ENCODE data around the gene FXN.
"Not testable (repeated sequence)": the region's sequence is repeated elsewhere in the genome, so short reads cannot be mapped to it uniquely, and the experiment has no call there.

Gene FXN

DNA sequence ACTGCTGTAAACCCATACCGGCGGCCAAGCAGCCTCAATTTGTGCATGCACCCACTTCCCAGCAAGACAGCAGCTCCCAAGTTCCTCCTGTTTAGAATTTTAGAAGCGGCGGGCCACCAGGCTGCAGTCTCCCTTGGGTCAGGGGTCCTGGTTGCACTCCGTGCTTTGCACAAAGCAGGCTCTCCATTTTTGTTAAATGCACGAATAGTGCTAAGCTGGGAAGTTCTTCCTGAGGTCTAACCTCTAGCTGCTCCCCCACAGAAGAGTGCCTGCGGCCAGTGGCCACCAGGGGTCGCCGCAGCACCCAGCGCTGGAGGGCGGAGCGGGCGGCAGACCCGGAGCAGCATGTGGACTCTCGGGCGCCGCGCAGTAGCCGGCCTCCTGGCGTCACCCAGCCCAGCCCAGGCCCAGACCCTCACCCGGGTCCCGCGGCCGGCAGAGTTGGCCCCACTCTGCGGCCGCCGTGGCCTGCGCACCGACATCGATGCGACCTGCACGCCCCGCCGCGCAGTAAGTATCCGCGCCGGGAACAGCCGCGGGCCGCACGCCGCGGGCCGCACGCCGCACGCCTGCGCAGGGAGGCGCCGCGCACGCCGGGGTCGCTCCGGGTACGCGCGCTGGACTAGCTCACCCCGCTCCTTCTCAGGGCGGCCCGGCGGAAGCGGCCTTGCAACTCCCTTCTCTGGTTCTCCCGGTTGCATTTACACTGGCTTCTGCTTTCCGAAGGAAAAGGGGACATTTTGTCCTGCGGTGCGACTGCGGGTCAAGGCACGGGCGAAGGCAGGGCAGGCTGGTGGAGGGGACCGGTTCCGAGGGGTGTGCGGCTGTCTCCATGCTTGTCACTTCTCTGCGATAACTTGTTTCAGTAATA, at the start of gene FXN:
FXN (plus strand) TSS at position 315 of the 871 bp plus-strand sequence; CDS start at position 346, 31 bp downstream.
- DNase-seq (ENCODE audit: low read depth in 4 of 4, low spot score in 1 of 4): peak; percentile 70 to 80 (median 74)

DNA sequence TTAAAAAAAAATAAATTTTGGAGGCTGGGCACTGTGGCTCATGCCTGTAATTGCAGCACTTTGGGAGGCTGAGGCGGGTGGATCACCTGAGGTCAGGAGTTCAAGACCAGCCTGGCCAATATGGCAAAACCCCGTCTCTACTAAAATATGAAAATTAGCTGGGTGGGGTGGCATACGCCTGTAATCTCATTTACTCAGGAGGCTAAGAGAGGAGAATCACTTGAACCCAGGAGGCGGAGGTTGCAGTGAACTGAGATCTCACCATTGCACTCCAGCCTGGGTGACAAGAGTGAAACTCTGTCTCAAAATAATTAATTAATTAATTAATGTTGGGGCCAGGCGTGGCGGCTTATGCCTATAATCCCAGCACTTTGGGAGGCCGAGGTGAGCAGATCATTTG, 48.6 kb upstream of the FXN start:
- not testable (repeated sequence) for DNase-seq (ENCODE audit: low read depth in 4 of 4, low spot score in 1 of 4)

- no peak for DNase-seq (ENCODE audit: low read depth in 4 of 4, low spot score in 1 of 4)
These were observed 44.1 kb upstream of the FXN start for GRCh38 chr9:68991457-68991856.

DNA sequence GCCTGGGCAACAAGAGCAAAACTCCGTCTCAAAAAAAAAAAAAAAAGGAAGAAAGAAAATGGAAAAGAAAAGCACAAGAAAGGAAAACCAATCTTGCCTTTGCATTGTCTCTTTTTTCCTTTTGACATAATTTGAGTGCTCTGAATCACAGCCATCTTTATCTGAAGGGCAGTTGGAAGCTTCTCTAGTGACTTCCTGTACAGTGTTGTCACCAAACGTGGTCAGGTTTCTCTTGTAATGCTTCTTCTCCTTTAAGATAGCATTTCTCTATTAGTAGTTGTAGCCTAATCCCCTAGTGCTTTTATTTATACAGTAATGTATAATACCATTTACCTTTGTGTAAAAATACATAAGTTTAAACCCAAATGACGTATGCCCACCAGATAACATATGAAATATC, 39.8 kb upstream of the FXN start:
- DNase-seq (ENCODE audit: low read depth in 4 of 4, low spot score in 1 of 4): no peak

DNA sequence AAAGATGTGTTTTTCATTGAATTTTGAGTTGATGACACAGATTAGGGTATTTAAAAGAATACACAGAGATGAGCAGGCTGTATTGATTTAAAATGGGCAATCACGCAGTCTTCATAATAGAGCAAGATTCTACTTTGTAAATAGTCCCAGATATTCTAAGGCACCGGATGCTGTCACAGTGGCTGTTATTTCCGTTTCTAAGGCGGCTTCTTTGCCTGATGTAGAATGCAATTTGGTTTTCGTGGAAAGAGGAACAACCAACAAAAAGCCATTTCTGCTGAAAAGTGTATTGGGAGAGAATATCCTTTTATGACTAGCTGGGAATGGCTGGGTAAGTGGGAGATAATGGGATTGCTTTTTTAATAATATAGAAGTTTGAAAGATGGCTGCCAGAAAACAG, 39.1 kb upstream of the FXN start:
- DNase-seq (ENCODE audit: low read depth in 4 of 4, low spot score in 1 of 4): no peak

GRCh38 chr9:68997666-68998065, 37.9 kb upstream of the FXN start:
- DNase-seq (ENCODE audit: low read depth in 4 of 4, low spot score in 1 of 4): no peak

DNA sequence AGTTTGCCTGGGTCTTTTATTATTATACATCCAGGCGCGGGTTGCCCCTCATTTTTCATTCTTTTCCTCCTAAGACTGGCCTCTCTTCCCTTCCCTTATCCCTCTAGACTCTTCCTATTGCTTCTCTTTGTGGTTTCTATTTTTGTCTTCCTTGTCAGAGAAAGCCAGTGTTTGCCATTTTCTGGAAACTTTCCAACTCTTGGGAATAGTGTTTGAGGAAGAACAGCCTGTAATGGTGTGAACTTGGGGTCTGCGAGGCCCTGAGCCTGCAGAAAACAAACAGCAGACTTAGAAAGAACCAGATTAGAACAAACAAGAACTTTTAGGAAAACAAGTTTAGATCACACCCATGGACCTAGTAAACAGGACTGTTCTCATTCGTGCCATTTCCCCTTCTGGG, 37.2 kb upstream of the FXN start:
- no peak for DNase-seq (ENCODE audit: low read depth in 4 of 4, low spot score in 1 of 4)

DNA sequence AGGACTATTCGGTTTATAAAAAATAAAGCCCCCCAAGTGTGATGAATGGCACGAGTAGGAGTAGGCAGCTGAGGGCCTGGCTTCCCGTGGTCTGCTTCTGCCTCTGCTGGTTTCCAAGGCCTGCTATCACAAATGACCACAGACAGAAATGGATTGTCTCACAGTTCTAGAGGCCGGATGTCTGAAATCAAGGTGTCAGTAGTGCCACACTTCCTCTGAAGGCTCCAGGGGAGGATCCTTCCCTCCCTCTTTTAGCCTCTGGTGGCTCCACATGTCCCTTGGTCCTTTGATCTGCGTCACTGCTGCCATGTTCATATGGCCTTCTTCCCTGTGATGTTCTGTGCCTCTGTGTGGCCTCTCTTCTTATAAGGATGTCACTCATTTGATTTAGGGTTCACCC, 36.7 kb upstream of the FXN start:
- DNase-seq (ENCODE audit: low read depth in 4 of 4, low spot score in 1 of 4): no peak

DNA sequence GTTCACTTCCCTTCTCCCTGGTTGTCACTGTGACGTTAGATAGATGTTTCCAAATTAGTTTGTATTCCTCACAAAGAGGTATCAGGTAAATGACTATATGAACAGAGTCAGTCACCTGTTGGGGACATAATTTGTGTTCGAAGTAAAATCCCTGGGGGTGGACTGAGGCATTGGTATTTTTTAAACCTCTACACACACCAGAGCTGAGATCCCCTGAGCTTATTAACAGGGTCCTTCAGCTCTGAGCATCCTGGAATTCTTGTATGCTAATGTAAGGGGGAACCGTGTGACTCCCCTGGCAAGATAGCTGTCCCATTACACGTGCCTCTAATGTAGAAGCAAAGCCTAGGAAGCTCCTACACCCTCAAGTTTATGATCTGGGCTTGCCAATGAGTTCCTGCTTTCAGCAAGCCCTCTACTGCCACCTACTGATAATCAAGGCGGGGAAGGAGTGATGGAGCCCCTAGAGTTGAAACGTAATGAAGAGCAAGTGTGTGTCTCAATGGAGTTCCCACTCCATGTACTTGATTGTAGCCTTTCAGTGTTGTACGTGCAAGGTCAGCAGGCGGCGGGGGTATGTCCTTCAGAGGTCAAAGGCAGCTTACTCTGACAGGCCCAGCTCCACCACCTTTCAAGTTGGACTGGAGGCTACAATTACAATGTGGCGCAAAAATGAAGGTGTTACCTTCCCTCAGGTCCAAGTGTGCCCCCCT, 36.0 kb upstream of the FXN start:
- DNase-seq (ENCODE audit: low read depth in 4 of 4, low spot score in 1 of 4): peak; percentile 28 to 54 (median 36)

- no peak for DNase-seq (ENCODE audit: low read depth in 4 of 4, low spot score in 1 of 4)
These were observed 33.6 kb upstream of the FXN start for GRCh38 chr9:69001921-69002320.

- no peak for DNase-seq (ENCODE audit: low read depth in 4 of 4, low spot score in 1 of 4)
These were observed 32.5 kb upstream of the FXN start for GRCh38 chr9:69003051-69003450.

- no peak for DNase-seq (ENCODE audit: low read depth in 4 of 4, low spot score in 1 of 4)
These were observed 30.7 kb upstream of the FXN start for GRCh38 chr9:69004836-69005235.

GRCh38 chr9:69009708-69010107, 25.8 kb upstream of the FXN start:
- DNase-seq (ENCODE audit: low read depth in 4 of 4, low spot score in 1 of 4): no peak

- no peak for DNase-seq (ENCODE audit: low read depth in 4 of 4, low spot score in 1 of 4)
These were observed 22.7 kb upstream of the FXN start for GRCh38 chr9:69012696-69013381.

DNA sequence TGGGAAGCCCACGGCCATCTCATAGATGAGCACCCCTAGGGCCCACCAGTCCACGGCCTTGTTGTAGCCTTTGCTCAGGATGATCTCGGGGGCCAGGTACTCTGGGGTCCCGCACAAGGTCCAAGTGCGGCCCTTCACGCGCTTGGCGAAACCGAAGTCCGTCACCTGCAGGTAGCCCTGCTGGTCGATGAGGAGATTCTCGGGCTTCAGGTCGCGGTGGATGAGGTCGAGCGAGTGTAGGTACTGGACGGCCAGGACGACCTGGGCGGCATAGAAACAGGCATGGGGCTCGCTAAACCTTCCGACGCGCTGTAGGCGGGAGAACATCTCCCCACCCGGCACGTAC, 22.2 kb upstream of the FXN start:
- no peak for DNase-seq (ENCODE audit: low read depth in 4 of 4, low spot score in 1 of 4)

- no peak for DNase-seq (ENCODE audit: low read depth in 4 of 4, low spot score in 1 of 4)
These were observed 21.5 kb upstream of the FXN start, which contains the start of gene PRKACG for GRCh38 chr9:69014013-69014412. TSS of gene PRKACG (minus strand) at chr9:69014113. CDS start at chr9:69014092, 21 bp downstream.

DNA sequence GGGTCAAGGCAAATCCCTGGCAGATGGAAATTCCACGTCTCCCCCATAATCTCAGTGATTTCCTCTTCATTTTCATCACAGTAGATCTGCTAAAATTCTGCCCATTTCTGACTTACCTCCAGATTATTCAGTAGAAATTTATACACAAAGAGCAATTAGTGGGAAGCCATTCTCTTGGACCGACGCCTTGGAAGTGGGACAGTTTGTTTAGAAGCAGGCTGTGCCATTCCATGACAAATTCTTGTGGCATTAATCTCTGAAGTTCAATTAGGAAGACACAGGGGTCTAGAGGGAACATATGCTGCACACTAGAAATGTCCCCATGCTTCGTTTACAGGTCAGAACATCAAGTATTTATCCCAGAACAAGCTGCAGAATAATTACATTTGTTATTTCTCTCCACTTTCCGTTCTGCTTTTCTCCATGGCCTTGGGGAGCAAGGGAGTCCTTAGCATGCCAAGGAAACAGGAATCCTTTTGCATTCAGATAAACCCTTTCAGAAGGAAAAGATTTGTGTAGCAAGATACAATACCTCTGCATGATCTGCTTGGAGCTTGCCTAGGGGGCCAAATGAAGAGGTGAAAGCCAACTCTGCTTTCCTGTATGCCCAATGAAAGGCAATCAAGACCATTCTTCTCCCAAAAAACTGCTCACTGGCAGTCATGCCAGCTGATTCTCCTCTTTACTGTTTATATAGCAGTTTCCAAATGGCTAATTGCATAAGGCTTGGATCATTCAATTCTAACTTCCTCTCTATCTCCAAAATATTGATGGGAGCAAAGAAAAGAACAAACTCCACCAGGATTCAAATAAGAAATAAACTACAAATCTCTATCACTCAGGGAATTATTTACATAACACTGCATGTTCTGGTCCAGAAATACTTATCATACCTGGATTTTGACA, 19.1 kb upstream of the FXN start:
- no peak for DNase-seq (ENCODE audit: low read depth in 4 of 4, low spot score in 1 of 4)

DNA sequence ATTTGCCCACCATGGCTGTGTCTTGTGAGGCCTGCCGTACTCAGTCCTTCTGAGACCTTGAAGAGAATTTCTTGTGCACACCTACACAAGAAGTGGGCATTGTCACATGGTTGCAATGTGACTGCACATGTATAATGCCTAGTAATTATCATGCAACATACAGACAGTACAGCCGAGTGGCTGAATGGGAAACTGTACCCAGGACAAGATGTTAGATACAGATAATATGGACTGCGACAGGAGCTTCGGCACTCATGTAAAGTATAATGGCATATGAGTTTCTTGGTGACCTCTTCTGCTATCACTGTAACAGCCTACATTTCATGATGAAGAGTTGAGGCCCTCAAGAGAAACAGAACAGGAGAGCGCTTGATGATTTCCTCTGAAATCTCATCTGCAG, 16.8 kb upstream of the FXN start:
- DNase-seq (ENCODE audit: low read depth in 4 of 4, low spot score in 1 of 4): no peak

DNA sequence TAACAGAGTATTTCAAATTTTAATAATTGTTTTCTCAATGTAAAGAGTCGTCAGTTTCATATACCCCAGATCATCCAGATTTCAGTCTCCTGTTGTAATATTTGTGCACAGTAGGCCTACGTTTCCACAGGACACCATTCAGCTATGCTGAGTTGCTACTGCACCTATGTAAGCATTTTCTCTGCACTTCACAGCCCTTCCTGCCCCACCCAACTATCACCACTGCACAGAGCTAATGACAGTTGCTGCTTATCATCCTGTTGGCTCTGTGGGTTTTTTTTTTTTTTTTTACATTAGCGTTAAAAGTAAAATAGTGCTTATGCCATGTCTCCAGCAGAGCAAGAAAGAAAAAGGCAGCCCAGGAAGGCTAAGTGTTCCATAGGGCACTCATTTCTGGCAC, 15.7 kb upstream of the FXN start:
- DNase-seq (ENCODE audit: low read depth in 4 of 4, low spot score in 1 of 4): no peak

DNA sequence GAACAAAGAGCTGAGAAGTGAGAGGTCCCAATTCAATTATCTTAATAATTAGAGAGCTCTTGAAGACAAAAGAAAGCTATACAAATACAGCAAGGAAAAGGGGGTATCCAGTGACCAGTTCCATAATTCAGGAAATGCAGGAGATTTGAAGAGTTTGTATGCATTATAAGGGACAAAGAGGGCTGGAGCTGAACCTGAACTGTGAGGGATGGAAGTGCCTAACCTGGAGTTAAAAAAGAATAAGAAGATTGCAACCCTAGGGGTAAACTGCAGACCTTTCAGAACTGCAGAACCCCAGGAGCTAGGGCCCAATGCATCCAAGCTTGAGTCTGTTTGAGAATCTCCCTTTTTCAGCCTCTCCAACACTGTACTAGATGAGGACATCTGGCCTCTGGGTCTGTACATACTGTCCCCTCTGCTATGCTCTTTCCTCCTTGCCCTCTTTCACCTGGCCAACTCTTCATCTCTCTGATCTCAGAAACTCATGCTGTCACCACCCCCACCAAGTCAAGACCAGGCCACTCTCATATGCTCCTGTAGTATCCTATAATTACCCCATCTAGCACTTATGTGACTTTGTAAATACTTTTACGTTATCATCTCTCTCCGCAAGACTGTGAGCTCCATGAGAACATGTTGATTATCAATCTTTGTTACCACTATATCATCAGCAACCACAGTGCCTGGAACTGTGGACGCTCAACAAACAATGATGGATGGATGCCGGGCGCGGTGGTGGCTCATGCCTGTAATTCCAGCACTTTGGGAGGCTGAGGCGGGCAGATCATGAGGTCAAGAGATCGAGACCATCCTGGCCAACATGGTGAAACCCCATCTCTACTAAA, 15.0 kb upstream of the FXN start:
- no peak for DNase-seq (ENCODE audit: low read depth in 4 of 4, low spot score in 1 of 4)
